ENCODE results near the gene LIN7A.

GRCh38 chr12:80895240-80895639 is 42.5 kb downstream of the LIN7A start:
- TF ChIP-seq CTCF (IDR thresholded peaks at IDR 0.05) (no peak), POLR2A (IDR thresholded peaks at IDR 0.05) (no peak)

Data from uterus (tissue), 2 donors.